Measurements from ENCODE around the gene VARS2.

Gene VARS2

DNA sequence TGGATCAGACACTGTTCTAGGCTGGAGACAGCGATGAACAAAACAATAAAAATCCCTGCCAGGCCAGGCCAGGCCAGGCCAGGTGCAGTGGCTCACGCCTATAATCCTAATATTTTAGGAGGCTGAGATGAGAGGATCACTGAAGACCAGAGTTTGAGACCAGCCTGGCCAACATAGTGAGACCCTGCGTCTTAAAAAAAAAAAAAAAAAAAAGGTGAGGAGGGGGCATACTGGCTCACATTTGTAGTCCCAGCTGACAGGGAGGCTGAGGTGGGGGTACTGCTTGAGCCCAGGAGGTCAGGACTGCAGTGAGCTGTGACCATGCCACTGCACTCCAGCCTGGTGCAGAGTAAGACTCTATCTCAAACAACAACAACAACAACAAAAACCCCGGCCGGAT, 31.2 kb downstream of the VARS2 start:
- no peak overlapping the region for H2AFZ ChIP-seq (ENCODE audit: low read length)

DNA sequence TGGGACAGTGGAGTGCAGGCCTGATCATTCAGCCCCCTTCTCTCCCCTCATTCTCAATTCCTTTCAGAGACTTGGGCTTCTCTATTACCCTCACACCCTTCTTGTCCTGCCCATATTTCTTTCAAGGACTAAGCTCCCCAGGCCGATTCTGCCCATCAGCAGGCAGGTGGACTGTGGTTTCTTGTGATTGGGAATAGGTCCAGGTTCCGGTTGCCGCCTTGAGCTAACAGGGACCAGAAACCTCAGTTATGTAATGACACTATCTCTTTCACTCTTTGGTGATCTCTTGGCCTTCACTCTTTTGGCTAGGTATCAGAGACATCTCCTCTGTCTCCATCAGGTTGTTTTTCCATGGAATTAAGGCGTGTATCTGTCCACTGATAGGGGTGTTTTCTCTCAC, 33.2 kb downstream of the VARS2 start:
- H3K4me3 ChIP-seq (ENCODE audit: low read length): no peak overlapping the region
- no peaks in the 10 kb centered on the region for H3K36me3 ChIP-seq (replicated peaks; ENCODE audit: insufficient read depth, low read length)
- no peaks in the 10 kb centered on the region for H3K9me3 ChIP-seq (replicated peaks; ENCODE audit: insufficient read depth, low read length)
- H3K27me3 ChIP-seq (replicated peaks; ENCODE audit: insufficient read depth, low read length): peaks cover 39% of the 10 kb centered on the region
- no peaks in the 10 kb centered on the region for H3F3A ChIP-seq (ENCODE audit: insufficient read depth, low read length)
- H3K4me2 ChIP-seq (ENCODE audit: low read depth, low read length): no peak overlapping the region
- TF ChIP-seq, protein P1, sequence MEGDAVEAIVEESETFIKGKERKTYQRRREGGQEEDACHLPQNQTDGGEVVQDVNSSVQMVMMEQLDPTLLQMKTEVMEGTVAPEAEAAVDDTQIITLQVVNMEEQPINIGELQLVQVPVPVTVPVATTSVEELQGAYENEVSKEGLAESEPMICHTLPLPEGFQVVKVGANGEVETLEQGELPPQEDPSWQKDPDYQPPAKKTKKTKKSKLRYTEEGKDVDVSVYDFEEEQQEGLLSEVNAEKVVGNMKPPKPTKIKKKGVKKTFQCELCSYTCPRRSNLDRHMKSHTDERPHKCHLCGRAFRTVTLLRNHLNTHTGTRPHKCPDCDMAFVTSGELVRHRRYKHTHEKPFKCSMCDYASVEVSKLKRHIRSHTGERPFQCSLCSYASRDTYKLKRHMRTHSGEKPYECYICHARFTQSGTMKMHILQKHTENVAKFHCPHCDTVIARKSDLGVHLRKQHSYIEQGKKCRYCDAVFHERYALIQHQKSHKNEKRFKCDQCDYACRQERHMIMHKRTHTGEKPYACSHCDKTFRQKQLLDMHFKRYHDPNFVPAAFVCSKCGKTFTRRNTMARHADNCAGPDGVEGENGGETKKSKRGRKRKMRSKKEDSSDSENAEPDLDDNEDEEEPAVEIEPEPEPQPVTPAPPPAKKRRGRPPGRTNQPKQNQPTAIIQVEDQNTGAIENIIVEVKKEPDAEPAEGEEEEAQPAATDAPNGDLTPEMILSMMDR (IDR thresholded peaks at IDR 0.05; ENCODE audit: low read length): no peak
- no peak for TF ChIP-seq EZH2phosphoT487 (IDR thresholded peaks at IDR 0.05; ENCODE audit: low read length)
- TF ChIP-seq EZH2 (optimal IDR thresholded peaks at IDR 0.05; ENCODE audit: low read depth, low read length): no peak
- no peaks in the 10 kb centered on the region for H4K20me1 ChIP-seq (ENCODE audit: insufficient read depth, low read length)
- H3K9me2 ChIP-seq (replicated peaks; ENCODE audit: insufficient read depth, low read length): no peaks in the 10 kb centered on the region
- H3K9ac ChIP-seq (ENCODE audit: low read length): no peak overlapping the region
- no peaks in the 10 kb centered on the region for H3K4me1 ChIP-seq (ENCODE audit: low read length)
- no peak overlapping the region for H2AFZ ChIP-seq (ENCODE audit: low read length)
- H3K79me2 ChIP-seq (ENCODE audit: low read length): no peaks in the 10 kb centered on the region
- no peak for DNase-seq
- no peak overlapping the region for H3K27ac ChIP-seq (ENCODE audit: low read length)

More for the DNA sequence above, 31.2 kb downstream of the VARS2 start:
- H3K36me3 ChIP-seq (replicated peaks; ENCODE audit: insufficient read depth, low read length): no peaks in the 10 kb centered on the region
- H3K27ac ChIP-seq (ENCODE audit: low read length): no peak overlapping the region
- TF ChIP-seq, protein P1 (IDR thresholded peaks at IDR 0.05; ENCODE audit: low read length): no peak
- no peak for TF ChIP-seq EZH2 (optimal IDR thresholded peaks at IDR 0.05; ENCODE audit: low read depth, low read length)
- no peak for TF ChIP-seq EZH2phosphoT487 (IDR thresholded peaks at IDR 0.05; ENCODE audit: low read length)
- H3K9me2 ChIP-seq (replicated peaks; ENCODE audit: insufficient read depth, low read length): no peaks in the 10 kb centered on the region
- H3K4me1 ChIP-seq (ENCODE audit: low read length): no peaks in the 10 kb centered on the region
- no peaks in the 10 kb centered on the region for H3F3A ChIP-seq (ENCODE audit: insufficient read depth, low read length)
- no peak overlapping the region for H3K4me2 ChIP-seq (ENCODE audit: low read depth, low read length)
- peaks cover 35% of the 10 kb centered on the region for H3K27me3 ChIP-seq (replicated peaks; ENCODE audit: insufficient read depth, low read length)
- DNase-seq: no peak
- no peaks in the 10 kb centered on the region for H3K9me3 ChIP-seq (replicated peaks; ENCODE audit: insufficient read depth, low read length)
- H4K20me1 ChIP-seq (ENCODE audit: insufficient read depth, low read length): no peaks in the 10 kb centered on the region
- H3K79me2 ChIP-seq (ENCODE audit: low read length): no peaks in the 10 kb centered on the region
- no peak overlapping the region for H3K4me3 ChIP-seq (ENCODE audit: low read length)
- H3K9ac ChIP-seq (ENCODE audit: low read length): no peak overlapping the region

DNA sequence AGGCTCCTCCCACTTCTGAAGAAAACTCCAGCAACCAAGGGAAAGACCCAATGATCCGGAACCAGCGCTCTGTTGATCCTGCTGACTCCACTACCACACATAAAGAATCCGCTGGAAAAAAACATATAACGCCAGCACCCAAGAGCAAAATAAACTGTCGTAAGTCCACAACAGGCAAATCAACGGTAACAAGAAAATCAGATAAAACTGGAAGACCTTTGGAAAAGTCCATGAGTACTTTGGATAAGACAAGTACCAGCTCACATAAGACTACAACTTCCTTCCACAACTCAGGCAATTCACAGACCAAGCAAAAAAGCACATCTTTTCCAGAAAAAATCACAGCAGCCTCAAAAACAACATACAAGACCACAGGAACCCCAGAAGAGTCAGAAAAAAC, 34.8 kb downstream of the VARS2 start:
- Histone ChIP-seq H3K4me2 (ENCODE audit: low read depth, low read length) (no peak overlapping the region), H4K20me1 (ENCODE audit: insufficient read depth, low read length) (no peaks in the 10 kb centered on the region), H3K27ac (ENCODE audit: low read length) (no peak overlapping the region), H3K79me2 (ENCODE audit: low read length) (no peaks in the 10 kb centered on the region), H3K9me2 (replicated peaks; ENCODE audit: insufficient read depth, low read length) (no peaks in the 10 kb centered on the region), H3K4me3 (ENCODE audit: low read length) (no peak overlapping the region), H3K4me1 (ENCODE audit: low read length) (no peaks in the 10 kb centered on the region), H3K9me3 (replicated peaks; ENCODE audit: insufficient read depth, low read length) (no peaks in the 10 kb centered on the region), H3K27me3 (replicated peaks; ENCODE audit: insufficient read depth, low read length) (peaks cover 41% of the 10 kb centered on the region), H3F3A (ENCODE audit: insufficient read depth, low read length) (no peaks in the 10 kb centered on the region), H2AFZ (ENCODE audit: low read length) (no peak overlapping the region), H3K9ac (ENCODE audit: low read length) (no peak overlapping the region), H3K36me3 (replicated peaks; ENCODE audit: insufficient read depth, low read length) (no peaks in the 10 kb centered on the region)
- DNase-seq: no peak
- TF ChIP-seq EZH2 (optimal IDR thresholded peaks at IDR 0.05; ENCODE audit: low read depth, low read length): no peak
- TF ChIP-seq, protein P1 (IDR thresholded peaks at IDR 0.05; ENCODE audit: low read length): no peak
- no peak for TF ChIP-seq EZH2phosphoT487 (IDR thresholded peaks at IDR 0.05; ENCODE audit: low read length)

Measured in MM.1S (cell line).